ENCODE results near the gene EXO5.

DNA sequence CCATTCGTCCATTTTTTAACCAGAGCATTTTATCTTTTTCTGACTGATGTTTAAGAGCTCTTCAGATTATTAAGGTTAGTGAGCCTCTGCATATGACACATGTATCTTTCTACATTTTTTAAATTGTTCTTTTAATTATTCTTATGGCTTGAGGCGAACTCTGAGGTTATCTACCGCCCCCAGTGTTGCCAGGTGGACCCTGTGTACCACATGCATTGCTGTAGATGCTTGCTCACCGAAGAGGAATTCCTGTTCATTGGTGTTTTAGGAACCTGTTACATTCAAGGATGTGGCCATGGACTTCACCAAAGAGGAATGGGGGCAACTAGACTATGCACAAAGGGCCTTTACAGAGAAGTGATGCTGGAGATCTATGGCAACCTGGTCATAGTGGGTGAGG lies 54.7 kb downstream of the EXO5 start:
- no peak for TF ChIP-seq POLR2A (IDR thresholded peaks at IDR 0.05)
- TF ChIP-seq, protein P1, sequence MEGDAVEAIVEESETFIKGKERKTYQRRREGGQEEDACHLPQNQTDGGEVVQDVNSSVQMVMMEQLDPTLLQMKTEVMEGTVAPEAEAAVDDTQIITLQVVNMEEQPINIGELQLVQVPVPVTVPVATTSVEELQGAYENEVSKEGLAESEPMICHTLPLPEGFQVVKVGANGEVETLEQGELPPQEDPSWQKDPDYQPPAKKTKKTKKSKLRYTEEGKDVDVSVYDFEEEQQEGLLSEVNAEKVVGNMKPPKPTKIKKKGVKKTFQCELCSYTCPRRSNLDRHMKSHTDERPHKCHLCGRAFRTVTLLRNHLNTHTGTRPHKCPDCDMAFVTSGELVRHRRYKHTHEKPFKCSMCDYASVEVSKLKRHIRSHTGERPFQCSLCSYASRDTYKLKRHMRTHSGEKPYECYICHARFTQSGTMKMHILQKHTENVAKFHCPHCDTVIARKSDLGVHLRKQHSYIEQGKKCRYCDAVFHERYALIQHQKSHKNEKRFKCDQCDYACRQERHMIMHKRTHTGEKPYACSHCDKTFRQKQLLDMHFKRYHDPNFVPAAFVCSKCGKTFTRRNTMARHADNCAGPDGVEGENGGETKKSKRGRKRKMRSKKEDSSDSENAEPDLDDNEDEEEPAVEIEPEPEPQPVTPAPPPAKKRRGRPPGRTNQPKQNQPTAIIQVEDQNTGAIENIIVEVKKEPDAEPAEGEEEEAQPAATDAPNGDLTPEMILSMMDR (IDR thresholded peaks at IDR 0.05): no peak
